GM19452 (cell line): ENCODE measurements around the gene GTPBP2.
"Not testable (repeated sequence)": the region's sequence is repeated elsewhere in the genome, so short reads cannot be mapped to it uniquely, and the experiment has no call there.

Source experiments
- ATAC-seq: cut with Tn5 transposase; IDR thresholded peaks from one replicate; pipeline ENCODE4 v1.9.1; 2021; ENCODE audit not compliant: unreplicated experiment

The GTPBP2 gene

DNA sequence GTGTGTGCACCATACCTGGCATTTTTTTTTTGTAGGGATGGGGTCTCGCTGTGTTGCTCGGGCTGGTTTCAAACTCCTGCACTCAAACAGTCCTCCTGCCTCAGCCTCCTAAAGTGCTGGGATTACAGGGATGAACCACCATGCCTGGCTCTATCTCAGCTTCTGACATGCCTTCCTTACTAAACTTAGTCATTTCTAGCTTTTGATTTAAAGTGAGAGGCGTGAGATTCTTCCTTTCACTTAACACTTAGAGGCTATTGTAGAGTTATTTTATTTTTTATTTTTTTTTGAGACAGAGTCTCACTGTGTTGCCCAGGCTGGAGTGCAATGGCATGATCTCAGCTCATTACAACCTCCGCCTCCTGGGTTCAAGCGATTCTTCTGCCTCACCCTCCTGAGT, 33.9 kb upstream of the GTPBP2 start:
- ATAC-seq: not testable (repeated sequence)

DNA sequence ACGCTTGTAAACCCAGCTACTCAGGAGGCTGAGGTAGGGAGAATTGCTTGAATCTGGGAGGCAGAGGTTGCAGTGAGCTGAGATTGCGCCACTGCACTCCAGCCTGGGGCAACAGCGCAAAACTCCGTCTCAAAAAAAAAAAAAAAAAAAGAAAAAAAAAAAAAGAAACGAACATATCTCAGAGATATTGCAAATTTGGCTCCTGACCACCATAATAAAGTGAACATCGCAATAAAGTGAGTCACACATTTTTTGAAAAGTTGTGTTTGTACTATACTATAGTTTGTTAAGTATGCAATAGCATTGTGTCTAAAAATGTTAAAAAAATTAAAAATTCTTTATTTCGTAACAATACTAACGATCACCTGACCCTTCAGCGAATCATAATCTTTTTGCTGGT, 29.1 kb upstream of the GTPBP2 start:
- no peak for ATAC-seq

- ATAC-seq: no peak
These were observed 28.2 kb upstream of the GTPBP2 start for GRCh38 chr6:43657221-43657802.

- not testable (repeated sequence) for ATAC-seq
These were observed 23.8 kb upstream of the GTPBP2 start for GRCh38 chr6:43652822-43653221.

GRCh38 chr6:43648248-43648647, 19.2 kb upstream of the GTPBP2 start:
- no peak for ATAC-seq

DNA sequence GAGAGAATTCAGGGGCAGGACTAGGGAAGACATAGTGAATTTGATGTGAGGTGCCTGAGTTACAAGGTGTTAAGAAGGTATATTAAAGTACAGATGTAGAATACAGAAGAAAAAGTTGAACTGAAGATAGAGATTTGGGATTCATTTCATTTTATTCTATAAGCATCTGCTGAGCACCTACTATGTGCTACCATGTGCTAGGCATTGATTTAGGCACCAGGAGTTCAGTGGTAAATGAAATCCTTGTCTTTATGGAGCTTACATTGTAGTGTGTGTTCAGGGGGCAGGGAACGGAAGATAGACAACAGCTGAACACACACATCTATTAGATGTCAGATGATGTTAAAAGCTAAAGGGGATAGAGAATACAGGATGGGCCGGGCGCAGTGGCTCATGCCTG, 18.5 kb upstream of the GTPBP2 start:
- ATAC-seq: no peak

DNA sequence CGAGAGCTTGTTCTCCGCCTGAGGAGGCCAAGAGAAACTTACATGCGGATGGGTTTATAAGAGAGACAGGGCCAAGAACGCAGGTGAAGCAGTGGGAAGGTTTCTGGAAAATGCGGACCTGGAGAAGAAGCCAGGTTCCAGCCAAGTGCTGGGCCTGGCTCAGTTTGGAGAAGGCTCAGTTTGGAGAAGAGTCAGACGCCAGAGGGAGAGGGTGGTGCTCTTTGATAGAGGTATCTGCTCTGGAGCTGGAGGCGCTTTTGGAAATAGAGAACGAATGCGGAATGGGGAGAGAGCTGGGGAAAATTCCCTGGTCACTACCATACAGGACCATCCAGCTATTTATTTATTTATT, 16.5 kb upstream of the GTPBP2 start:
- ATAC-seq: peak; percentile 21

DNA sequence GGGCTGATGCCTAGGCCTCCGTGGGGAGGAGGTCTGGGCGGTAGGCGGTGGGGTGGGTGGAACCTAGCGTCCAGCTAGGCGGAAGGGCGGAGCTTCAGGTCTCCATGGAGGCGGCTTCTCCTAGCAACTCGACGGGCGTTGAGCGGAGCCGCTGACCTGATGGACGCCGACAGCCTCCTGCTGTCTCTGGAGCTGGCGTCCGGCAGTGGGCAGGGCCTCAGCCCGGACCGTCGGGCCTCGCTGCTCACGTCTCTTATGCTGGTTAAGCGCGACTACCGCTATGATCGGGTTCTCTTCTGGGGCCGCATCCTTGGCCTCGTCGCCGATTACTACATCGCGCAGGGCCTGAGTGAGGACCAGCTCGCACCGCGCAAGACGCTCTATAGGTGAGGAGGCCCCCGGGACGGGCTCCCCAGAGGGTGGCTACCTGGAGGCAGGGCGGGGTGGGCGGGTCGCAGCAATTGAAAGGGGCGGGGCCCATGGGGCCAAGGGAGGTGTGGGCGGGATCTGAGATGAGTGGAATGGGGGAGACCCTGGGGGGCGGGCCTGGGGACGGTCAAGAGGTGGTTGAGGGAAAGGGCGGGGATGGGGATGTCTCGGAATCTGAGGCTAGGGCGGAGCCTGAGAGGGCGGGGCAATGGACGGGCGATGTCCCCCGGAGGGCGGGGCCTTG, 16.0 kb upstream of the GTPBP2 start, which contains the start of gene RSPH9:
Gene RSPH9 (plus strand): TSS at position 97 of the 673 bp plus-strand sequence. CDS start 63 bp downstream, at position 160.
- ATAC-seq: peak; percentile 60

- ATAC-seq: no peak
These were observed 11.1 kb upstream of the GTPBP2 start for GRCh38 chr6:43639984-43640800.

- peak; percentile 8 for ATAC-seq
These were observed 7.2 kb upstream of the GTPBP2 start for GRCh38 chr6:43636308-43636659.

GRCh38 chr6:43635387-43636307, 6.6 kb upstream of the GTPBP2 start, which contains the start of gene MAD2L1BP:
Gene MAD2L1BP, plus strand, starts transcription at chr6:43635840. Its CDS starts 36 bp downstream, at chr6:43635876.
- peak; percentile 75 for ATAC-seq

DNA sequence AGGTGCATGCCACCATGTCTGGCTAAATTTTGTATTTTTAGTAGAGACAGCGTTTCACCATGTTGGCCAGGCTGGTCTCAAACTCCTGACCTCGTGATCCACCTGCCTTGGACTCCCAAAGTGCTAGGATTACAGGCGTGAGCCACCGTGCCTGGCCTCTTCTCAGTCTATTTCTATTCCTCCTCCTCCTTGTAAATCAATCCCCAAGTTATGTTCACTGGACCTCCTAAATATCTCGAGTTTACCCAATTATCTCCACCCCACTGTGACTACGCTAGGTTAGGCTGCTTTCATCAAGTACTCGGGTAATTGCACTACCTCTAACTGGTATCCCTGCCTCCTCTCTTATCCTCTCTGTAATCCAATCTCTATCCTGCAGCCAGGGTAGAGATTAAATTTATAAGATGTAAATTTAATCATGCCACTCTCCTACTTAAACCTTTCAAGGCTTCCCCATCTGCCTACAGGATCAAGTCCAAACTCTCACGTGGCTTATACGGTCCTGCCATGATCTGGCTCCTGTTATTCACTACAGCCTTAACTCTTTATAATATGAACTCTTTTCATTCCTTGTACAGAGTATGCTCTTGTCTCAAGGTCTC, 5.7 kb upstream of the GTPBP2 start:
- no peak for ATAC-seq

DNA sequence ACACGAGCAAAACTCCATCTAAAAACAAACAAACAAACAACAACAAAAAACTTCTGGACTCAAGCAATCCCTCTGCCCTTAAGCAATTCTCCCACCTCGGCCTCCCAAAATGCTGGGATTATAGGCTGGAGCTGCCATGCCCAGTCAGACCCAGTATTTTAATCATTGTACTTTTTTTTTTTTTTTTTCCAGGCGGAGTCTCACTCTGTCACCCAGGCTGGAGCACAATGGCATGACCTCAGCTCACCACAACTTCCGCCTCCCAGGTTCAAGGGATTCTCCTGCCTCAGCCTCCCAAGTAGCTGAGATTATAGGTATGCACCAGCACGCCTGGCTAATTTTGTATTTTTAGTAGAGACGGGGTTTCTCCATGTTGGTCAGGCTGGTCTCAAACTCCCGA, 3.9 kb upstream of the GTPBP2 start:
- not testable (repeated sequence) for ATAC-seq

- ATAC-seq: no peak
These were observed 2.0 kb upstream of the GTPBP2 start for GRCh38 chr6:43630980-43631619.

GRCh38 chr6:43629505-43630300, 639 bp upstream of the GTPBP2 start:
- peak; percentile 61 for ATAC-seq

DNA sequence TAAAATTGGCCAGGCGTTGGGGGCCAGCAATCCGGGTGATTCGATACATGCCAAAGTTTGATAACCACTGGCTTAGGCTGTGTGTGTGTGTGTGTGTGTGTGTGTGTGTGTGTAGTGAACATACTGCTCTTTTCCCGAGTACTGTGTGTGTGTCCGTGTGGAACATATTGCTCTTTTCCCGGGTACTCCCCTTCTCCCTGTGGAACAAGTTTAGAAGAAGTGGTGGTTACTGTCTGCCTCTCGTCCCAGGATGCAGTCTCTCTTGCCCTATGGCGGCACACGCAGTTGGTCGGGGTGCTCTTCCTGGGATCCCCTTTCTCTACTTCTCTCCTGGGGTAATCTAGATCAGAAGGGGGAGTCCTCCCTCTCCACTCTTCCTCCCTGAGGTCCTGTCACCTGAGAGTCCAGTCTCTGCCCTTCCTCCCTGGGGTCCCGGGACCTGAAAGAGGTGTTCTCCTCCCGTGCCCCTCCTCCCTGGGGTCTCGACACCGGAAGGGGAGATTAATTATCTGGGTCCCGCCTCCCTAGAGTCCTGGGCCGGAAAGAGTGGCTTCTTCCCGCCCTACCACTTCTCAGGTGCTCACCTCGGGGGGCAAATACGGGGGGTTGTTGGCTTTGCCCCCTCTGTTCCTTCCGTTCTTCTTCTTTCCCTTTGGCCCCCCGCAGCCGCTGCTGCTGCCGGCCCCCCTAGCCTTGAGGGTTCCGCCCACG, 516 bp downstream of the GTPBP2 start:
- ATAC-seq: no peak

GRCh38 chr6:43627008-43627825, 1.8 kb downstream of the GTPBP2 start:
- ATAC-seq: no peak
